Kasumi-1 (cell line): ENCODE measurements around the gene FARS2.

ENCODE experiments used
- DNase-seq, 2 experiments: peaks; one replicate each; lab custom pipeline; 2025; lab: John Stamatoyannopoulos, UW

The FARS2 gene

DNA sequence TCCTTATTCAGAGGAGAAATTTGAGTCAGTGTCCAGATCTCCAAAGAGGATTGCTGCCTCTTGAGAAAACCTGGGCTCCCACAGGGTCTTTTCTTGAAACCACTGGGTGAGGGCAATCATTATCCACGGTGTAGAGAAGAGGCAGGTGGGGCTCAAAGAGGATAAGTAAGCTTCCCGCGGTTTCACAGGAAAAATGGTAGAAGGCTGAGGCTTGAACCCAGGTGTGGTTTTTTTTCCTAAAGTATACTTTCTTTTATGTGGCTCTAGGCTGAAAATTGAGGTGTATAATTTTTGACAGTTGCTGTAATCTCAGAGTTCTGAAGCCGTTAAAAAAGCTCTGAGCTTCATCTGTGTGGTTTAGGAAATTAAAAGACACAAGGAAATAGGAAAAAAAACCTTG, 164.5 kb downstream of the FARS2 start:
- no peak for DNase-seq

- no peak for DNase-seq
Measured at GRCh38 chr6:5427586-5427985, 166.3 kb downstream of the FARS2 start.

- DNase-seq: no peak
Measured at GRCh38 chr6:5433324-5433723, 172.0 kb downstream of the FARS2 start.

DNA sequence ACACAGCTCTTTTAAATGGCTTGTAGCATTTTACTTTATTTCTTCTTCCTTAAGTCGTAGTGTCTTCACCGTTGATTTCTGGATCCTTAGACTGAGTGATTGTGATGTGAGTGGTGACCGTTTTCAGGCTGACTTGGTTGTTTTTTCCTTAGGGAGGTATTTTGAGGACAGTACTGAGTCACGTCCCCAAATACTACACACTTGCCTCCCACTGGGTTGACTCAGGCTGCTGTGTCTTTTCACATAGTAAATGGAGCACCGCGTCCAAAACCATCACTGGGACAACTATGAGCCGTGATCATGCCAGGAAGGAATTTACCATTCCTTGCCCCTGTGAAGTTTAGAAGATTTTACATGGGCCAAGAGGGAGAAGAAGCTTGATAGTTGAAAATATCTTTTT, 174.1 kb downstream of the FARS2 start:
- no peak for DNase-seq

- no peak for DNase-seq
Measured at GRCh38 chr6:5438922-5439584, 177.7 kb downstream of the FARS2 start.

DNA sequence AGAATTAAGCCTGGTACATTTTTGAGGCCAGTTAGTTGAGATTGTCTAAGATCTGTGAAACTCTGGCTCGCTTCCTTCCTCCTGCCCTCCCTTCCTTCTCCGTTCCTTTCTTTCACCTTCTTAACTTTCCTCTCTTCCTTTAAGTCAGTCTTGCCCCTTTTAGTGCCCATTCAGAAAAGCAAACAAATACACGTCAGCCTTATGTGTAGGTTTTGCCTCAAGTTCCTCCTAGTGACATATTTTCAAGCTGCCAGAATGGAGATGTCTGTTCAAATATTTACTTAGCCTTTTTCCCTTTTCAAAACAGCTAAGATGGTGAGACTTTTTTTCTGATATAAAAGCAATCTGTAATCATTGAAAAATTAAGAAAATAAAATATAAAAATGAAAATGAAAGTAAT, 178.4 kb downstream of the FARS2 start:
- DNase-seq: no peak

DNA sequence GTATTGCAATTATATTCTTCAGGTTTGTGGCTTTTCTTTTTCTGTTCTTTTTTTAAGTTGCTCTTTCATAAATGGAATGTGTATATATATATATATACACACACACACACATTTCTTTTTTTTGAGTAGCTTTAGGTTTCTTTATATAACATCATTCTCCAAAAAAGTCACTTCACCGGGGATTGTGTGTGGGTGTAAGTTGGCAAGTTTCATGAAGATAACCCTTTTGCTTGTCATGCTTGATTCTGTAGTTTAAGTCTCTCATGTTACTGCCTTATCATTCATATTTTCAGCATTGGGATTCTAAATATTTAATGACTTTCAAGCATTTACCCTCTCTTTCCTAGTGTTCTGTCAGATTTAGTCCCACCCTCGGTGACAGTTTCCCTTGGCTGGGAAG, 181.0 kb downstream of the FARS2 start:
- no peak for DNase-seq

DNA sequence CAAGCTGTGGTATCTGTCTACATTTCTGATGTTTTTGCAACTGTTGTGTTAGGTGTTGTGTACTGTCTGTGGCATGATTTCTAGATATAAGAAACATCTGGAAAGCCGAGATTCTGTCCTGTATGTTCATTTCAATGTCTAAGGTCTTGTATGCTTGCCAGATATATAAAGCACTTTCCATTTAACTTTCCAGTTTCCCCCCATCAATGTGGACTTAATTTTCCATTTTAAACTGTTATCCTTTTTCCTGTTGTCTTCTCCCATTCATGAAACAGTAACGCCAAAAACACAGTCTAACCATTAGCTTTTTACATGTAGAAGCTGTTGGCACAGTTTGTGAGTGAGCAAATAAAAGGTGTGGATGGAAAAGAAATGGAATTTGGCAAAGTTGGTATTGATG, 181.6 kb downstream of the FARS2 start:
- DNase-seq: no peak

- no peak for DNase-seq
Measured at GRCh38 chr6:5443491-5443890, 182.2 kb downstream of the FARS2 start.

GRCh38 chr6:5446362-5447075, 185.2 kb downstream of the FARS2 start:
- DNase-seq: peak in 1 of 2 experiments; percentile 7

DNA sequence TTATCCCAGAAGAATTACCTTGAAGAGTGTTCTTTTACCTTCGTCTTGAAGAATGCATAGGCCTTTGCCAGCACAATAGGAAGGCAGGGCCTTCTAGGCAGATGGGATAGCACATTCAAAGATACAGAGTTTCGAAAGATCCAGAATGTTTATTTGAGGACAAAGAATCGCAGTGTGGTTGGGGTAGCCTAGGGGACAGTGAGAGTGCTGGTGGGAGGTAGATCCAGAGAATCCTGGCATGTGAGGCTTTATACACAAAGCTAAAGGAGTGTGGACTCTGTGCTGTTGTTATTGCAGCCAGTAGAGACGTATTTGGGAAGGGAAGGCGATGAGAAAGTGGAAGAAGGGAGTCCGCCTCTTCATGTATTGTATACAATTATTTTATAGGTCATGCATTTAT, 186.6 kb downstream of the FARS2 start:
- DNase-seq: no peak

DNA sequence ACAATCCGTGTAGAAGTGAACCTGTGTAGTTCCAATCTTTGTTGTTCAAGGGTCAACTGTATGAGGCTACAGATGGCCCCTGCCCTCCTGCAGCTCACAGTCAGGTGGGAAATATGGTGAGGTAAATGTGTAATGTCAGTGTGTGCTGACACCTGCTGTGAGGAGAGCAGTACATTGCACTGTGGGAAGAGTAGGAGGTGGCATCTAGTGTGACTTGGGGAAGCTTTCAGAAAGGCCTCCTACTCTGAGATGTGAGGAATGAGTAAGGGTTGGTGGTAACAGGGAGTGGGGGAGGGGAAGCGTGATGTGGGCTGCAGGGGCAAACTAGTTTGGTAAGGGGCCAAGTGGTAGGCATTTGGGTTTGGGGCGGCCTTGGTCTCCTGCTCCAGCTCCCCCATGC, 188.8 kb downstream of the FARS2 start:
- DNase-seq: no peak

DNA sequence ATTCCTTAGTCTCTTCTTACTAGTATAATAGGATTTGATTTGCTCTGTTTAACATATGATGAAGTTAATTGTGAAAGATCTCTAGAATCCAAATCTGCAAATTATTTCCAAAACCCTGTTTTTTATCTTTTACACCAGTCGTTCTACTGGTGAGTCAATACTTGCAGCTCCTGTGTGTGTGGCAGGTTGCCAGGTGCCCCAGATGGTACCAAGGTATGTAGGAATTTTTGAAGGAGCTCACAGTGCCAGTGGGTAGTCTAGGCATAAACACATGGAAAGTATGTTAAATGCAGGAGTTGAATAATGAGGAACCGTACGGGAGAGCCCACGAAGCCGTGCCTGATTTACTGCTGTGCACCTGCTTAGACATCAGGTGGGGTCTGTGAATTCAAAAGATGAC, 192.2 kb downstream of the FARS2 start:
- no peak for DNase-seq

- no peak for DNase-seq
Measured at GRCh38 chr6:5455142-5455541, 193.8 kb downstream of the FARS2 start.

DNA sequence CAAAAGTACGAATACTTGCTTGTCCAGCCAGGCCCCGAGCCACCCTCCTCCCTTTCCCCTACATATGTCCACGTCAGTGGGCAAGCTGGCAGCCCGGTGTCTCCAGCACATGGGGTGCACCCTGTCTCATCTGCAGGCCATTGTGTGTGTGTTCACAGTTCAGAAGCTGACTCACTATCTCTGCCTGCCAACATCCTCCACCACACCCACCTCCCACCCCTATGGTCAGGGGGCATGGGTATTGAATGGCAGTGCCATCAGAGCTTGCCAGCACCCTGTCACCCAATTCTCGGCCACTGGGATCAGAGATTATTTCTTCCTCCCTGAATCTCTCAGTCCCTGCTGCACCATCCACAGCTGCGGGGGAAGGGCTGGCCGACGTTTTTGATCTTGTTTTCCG, 195.7 kb downstream of the FARS2 start:
- DNase-seq: no peak

DNA sequence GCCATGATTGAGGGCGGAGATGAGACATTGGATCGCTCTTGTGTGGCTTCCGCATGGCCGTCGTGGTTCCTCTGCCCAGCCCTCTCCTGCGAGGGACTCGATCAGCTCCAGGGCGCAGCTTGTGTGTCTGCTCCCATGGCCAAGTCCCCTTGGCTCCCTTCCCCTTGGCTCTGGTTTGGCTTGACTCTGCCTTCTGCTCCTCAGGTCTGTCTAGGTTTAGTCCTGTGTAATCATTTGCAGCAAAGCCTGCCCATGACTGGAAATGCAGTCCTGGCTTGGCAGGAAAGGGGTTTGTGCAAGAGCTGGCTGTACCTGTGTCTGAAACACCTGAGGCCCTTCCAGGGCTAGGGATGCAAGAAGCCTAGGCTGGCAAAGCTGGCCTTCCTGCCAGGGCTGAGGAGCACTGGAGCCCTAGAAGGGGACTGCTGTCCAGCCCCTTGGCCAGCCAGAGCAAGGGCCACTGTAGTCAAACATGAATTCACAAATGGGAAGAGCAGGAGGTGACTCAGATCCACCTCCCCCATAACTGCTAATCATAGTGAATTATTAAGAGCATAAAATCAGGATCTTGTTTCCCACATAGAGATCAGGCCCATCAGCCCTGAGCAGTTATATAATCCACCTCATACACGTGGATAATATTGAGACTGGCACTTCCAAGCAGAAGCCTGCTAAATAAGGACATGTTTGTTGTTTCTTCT, 196.8 kb downstream of the FARS2 start:
- no peak for DNase-seq

GRCh38 chr6:5459346-5459745, 198.0 kb downstream of the FARS2 start:
- no peak for DNase-seq

DNA sequence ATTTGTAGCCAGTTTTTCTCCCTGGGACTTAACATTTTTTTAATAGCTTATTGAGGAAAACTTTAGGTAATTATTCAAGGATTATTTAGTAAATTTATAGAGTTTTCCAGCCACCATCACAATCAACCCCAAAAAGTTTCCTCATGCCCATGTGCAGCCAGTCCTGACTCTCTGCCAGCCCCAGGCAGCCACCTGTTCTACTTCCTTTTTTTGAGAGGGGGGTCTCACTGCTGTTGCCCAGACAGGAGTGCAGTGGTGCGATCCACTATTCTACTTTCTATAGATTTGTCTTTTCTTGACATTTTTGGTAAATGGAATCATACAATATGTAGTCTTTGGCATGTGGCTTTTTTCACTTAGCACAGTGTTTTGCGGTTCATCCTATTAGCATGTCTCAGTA, 200.1 kb downstream of the FARS2 start:
- DNase-seq: no peak

DNA sequence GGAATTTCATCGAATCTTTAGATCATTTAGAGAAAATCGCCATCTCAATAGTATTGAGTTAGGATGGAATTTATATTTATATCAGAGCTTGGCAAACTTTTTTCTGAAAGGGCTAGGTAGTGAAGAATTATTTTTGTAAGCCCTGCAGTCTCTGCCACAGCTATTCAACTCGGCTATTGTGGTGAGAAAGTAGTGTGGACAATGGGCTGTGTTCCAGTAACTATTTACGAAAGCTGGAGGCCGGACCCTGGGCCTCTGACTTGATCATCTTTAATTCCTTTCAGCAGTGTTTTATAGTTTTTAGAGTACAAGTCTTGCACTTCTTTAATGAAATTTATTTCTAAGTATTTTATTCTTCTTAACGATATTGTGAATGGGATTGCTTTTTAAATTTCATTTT, 201.5 kb downstream of the FARS2 start:
- no peak for DNase-seq

DNA sequence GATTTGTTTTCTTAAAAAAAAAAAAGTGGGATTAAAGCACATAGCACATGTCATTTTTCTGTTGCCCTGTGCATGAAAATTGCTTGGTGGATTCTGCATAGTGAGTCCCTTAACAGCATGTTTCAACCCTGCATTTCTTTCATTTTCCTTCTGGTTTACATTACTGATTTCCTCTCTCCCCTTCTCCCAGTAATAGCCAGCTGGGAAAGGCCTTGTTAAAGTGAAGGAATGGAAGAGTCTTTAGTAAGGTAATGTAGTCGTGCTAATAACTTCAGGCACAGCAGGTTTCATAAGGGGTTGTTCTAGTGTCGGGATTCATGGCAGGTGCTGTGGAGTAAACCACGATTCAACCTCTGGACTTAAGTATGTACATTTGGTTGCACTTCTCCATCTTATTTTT, 202.4 kb downstream of the FARS2 start:
- DNase-seq: no peak

GRCh38 chr6:5464099-5464885, 203.0 kb downstream of the FARS2 start:
- DNase-seq: no peak

GRCh38 chr6:5466281-5467136, 205.2 kb downstream of the FARS2 start:
- DNase-seq: no peak
